Motor neuron (in vitro differentiated cells): ENCODE results near the gene CELA3A. TPM values are rescaled to one million over a fixed set of nuclear protein-coding genes. Genes with fewer than 3 reads are reported as not detected.
A peak's percentile ranks its signal among the peaks of the same experiment; 100 is the strongest.
"Not testable (repeated sequence)": the region's sequence is repeated elsewhere in the genome, so short reads cannot be mapped to it uniquely, and the experiment has no call there.

ENCODE experiments used
- ATAC-seq, 8 experiments: fragments of 200-7000 bp; cut with Tn5 transposase; replicated peaks in 6 of 8; 2 replicates each; pipeline ENCODE4 v1.8.0; 2021; ENCODE audit warnings: mild to moderate bottlenecking in 8 of 8, moderate library complexity in 8 of 8
- H3K27ac ChIP-seq, 2 donors: fragments of 250-450 bp; sonication (Bioruptor Pico); 2 replicates each; pipeline ENCODE4 v1.9.0; 2021; ENCODE audit warnings: antibody characterized with exemption in 2 of 2, mild to moderate bottlenecking in 2 of 2, moderate library complexity in 1 of 2
- H3K4me1 ChIP-seq, 2 donors: fragments of 250-450 bp; sonication (Bioruptor Pico); replicated peaks in 1 of 2; 2 replicates each; pipeline ENCODE4 v1.6.1; 2021; ENCODE audit warnings: antibody characterized with exemption in 2 of 2, mild to moderate bottlenecking in 2 of 2, moderate library complexity in 1 of 2
- H3K4me3 ChIP-seq, 5 donors: fragments of 250-450 bp; sonication (Bioruptor Pico); 2 replicates each; pipeline ENCODE4 v1.9.0; 2021; ENCODE audit warnings: antibody characterized with exemption in 5 of 5, mild to moderate bottlenecking in 5 of 5, moderate library complexity in 4 of 5
- WGBS, 10 experiments: fragments of 450-650 bp; shearing (Covaris generic); methylation state at CpG; one replicate each; pipeline ENCODE4 v1.0.0; 2022; 5-methylcytosine and 5-hydroxymethylcytosine counted together
- in situ Hi-C, 9 experiments: fragments of 400-800 bp; cut with MboI; loops; one replicate each; pipeline ENCODE4 v1.15.0; 2021; ENCODE audit warnings: low sequenced_read_pairs in 9 of 9, low pct_unique_long_range_greater_than_20kb in 2 of 9; ENCODE audit not compliant: unreplicated experiment in 9 of 9
- total RNA-seq, 8 experiments: library from RNA; unstranded; fragments of 300-600 nt; gene quantifications; 2 replicates each; pipeline versions ENCODE4 v1.2.3 to v1.2.4, GENCODE V29; 2022

CELA3A gene, protein sequence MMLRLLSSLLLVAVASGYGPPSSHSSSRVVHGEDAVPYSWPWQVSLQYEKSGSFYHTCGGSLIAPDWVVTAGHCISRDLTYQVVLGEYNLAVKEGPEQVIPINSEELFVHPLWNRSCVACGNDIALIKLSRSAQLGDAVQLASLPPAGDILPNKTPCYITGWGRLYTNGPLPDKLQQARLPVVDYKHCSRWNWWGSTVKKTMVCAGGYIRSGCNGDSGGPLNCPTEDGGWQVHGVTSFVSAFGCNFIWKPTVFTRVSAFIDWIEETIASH
- under 1 TPM in 2 of 8 experiments, not detected in 6; 0.57 to 0.84 TPM for total RNA-seq

DNA sequence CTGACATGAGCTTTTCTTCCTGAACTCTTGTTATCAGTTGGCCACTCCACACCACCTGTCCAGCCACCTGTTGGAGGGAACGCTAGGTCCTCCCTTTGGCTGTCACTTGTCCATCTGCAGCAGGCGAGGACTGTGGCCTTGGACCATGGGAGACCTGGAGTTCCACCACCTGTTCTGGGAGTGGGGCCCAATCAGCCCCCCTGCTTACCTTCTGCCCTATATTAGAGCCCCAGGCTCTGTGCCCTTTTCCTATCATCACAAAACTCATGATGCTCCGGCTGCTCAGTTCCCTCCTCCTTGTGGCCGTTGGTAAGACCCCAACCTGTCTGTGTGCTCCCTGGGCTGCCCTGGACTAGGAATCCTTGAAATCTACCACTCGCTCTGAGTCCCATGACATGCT is at the start of gene CELA3A:
Gene CELA3A, plus strand, starts transcription at position 249 of the 400 bp plus-strand sequence. Its CDS starts 18 bp downstream, at position 267.
- no peak for ATAC-seq
- in situ Hi-C loops = no loop called here
- 0 to 83% (median 73%) methylated on average over 1 to 4 of the region's 5 CpGs; no CpG with 5 or more reads in 7 of the 10 experiments for WGBS, 10 experiments
- Histone ChIP-seq H3K27ac (no peak within 1 kb of the TSS), H3K4me3 (no peak within 1 kb of the TSS), H3K4me1 (no peaks in the 10 kb centered on the region)

DNA sequence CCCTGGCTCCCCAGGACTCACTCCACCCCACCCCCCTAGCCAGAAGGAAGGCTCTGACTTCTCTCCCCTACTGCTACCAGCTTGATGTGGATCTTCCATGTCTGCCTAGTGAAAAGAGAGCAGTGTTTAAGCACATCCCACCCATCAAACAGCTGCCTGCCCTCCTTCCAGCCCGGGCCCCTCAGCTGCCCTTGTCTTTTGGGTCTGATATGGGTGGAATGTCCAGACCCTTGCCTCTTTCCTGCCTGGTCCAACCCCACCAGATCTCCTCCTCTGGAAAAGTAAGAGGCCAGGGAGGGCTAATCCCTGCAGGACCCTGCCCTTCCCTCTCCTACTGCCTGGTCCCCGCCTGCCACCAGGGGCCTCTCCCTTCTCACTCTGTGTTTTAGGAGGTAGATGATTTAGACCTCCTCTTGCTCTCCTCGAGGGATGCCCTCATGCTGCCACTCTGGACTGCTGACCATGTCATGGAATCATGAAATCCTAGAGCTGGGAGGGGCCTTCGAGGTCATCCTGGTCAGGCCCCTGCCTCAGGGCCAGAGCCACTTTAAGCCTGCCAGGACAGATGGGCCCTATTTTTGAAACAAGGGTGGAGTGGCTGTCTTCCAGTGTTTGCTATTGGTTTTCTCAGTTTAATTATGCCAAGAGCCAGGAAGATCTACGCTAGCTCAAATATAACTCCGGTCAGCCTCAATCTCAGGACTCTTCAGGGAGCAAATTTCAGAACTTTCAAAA is 48.5 kb upstream of the CELA3A start:
- in situ Hi-C loops = loop anchor here in 4 of 9 experiments (25.0 kb wide), 4 partner anchors 241 to 716 kb away; no protein-coding TSS in a partner anchor
- WGBS, 10 experiments = 50 to 100% (median 72%) methylated on average over 1 to 4 of the region's 6 CpGs; no CpG with 5 or more reads in 3 of the 10 experiments
- Histone ChIP-seq H3K27ac (no peak overlapping the region), H3K4me1 (no peaks in the 10 kb centered on the region), H3K4me3 (no peak overlapping the region)
- ATAC-seq = peak in 3 of 8 experiments; percentile 13 to 26 (median 19)

- Histone ChIP-seq H3K4me3 (no peak overlapping the region), H3K27ac (no peak overlapping the region), H3K4me1 (no peaks in the 10 kb centered on the region)
- in situ Hi-C loops = loop anchor here in 4 of 9 experiments (25.0 kb wide), 4 partner anchors 243 to 718 kb away; no protein-coding TSS in a partner anchor
- no peak for ATAC-seq
- 65 to 92% (median 83%) methylated on average over 2 to 7 of the region's 16 CpGs; no CpG with 5 or more reads in 6 of the 10 experiments for WGBS, 10 experiments
These were observed 46.4 kb upstream of the CELA3A start for GRCh38 chr1:21955058-21955457.

- in situ Hi-C loops = loop anchor here in 4 of 9 experiments (25.0 kb wide), 4 partner anchors 243 to 718 kb away; no protein-coding TSS in a partner anchor
- 60 to 80% (median 70%) methylated on average over 1 to 5 of the region's 9 CpGs; no CpG with 5 or more reads in 5 of the 10 experiments for WGBS, 10 experiments
- Histone ChIP-seq H3K4me3 (no peak overlapping the region), H3K27ac (no peak overlapping the region), H3K4me1 (no peaks in the 10 kb centered on the region)
- ATAC-seq = peak in 5 of 8 experiments; percentile 9 to 88 (median 16)
These were observed 45.8 kb upstream of the CELA3A start for GRCh38 chr1:21955501-21956281.

- Histone ChIP-seq H3K4me3 (no peak overlapping the region), H3K4me1 (no peaks in the 10 kb centered on the region), H3K27ac (no peak overlapping the region)
- in situ Hi-C loops = loop anchor here in 4 of 9 experiments (25.0 kb wide), 4 partner anchors 245 to 720 kb away; no protein-coding TSS in a partner anchor
- WGBS, 10 experiments = 71 to 94% (median 83%) methylated on average over 3 to 12 of the region's 18 CpGs; no CpG with 5 or more reads in 3 of the 10 experiments
- peak in 6 of 8 experiments; percentile 15 to 35 (median 24) for ATAC-seq
These were observed 44.5 kb upstream of the CELA3A start for GRCh38 chr1:21956720-21957552.

DNA sequence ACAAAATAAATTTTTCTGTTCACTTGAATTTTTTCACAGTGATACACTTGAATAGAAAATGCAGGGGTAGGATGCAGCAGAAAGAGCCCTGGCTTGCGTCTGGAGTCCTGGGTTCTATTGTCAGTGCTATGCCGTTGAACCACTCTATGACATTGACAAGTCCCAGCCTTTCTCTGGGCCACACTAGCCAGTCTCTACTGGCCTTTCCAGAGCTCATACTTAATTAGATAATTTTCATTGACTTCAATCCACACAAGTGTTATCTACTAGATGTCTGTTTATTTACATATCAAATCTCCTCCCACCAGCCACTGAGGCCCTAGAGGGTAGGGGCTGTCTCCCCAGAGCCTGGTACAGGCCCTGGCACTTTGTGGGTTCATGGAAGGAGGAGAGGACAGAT is 40.1 kb upstream of the CELA3A start:
- no peak for ATAC-seq
- Histone ChIP-seq H3K4me3 (no peak overlapping the region), H3K27ac (no peak overlapping the region), H3K4me1 (no peaks in the 10 kb centered on the region)
- in situ Hi-C loops = loop anchor here in 4 of 9 experiments (25.0 kb wide), 4 partner anchors 249 to 724 kb away; no protein-coding TSS in a partner anchor
- 73 to 100% (median 86%) methylated on average over 1 to 2 of the region's 2 CpGs; no CpG with 5 or more reads in 3 of the 10 experiments for WGBS, 10 experiments

GRCh38 chr1:21961799-21962198 is 39.7 kb upstream of the CELA3A start:
- in situ Hi-C loops = loop anchor here in 4 of 9 experiments (25.0 kb wide), 4 partner anchors 249 to 724 kb away; no protein-coding TSS in a partner anchor
- no peak overlapping the region for H3K27ac ChIP-seq
- H3K4me1 ChIP-seq = no peaks in the 10 kb centered on the region
- no peak for ATAC-seq
- H3K4me3 ChIP-seq = no peak overlapping the region
- WGBS, 10 experiments = 43 to 90% methylated on average over 1 to 2 of the region's 2 CpGs; no CpG with 5 or more reads in 8 of the 10 experiments

DNA sequence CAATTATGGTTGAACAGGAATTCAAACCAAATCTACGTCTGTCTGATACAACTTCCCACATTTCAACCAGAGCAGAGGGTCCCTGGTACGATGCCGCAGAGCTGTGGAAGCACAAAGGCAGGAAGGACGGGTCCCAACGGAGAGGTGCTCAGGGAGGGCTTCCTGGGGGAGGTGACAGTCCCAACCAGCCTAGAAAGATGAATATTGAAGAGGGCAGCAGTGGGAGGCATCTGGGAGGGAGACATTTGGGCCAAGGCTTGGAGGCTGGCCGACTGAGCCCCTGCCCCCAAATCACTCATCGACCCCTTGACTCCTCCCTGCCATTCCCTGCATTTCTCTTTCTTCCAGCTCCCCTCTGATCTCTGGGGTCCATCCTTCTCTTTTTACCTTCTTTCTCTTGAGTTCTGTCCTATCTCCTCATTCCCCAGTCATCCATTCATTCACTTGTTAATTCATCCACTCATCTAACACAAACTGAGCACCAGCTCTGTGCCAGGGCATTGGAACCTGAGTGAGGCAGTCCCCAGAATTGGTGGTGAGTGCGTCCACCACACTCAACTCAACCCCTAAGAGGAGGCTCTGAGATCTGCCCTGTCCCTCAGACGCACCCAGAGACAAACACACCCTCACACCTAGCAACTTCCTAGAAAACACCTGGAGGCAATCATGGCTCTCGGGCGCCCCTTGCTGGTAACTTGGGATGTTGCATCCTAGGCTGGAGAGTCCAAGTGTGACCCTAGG is 37.8 kb upstream of the CELA3A start:
- in situ Hi-C loops = loop anchor here in 4 of 9 experiments (25.0 kb wide), 4 partner anchors 251 to 726 kb away; no protein-coding TSS in a partner anchor
- Histone ChIP-seq H3K4me1 (no peaks in the 10 kb centered on the region), H3K4me3 (no peak overlapping the region), H3K27ac (no peak overlapping the region)
- 0 to 75% (median 30%) methylated on average over 1 to 9 of the region's 11 CpGs; no CpG with 5 or more reads in 2 of the 10 experiments for WGBS, 10 experiments
- peak; percentile 82 to 95 (median 88) for ATAC-seq

GRCh38 chr1:21966247-21967000 is 35.0 kb upstream of the CELA3A start:
- ATAC-seq = peak in 5 of 8 experiments; percentile 8 to 68 (median 44)
- 8 to 96% (median 86%) methylated on average over 2 to 12 of the region's 15 CpGs; no CpG with 5 or more reads in 1 of the 10 experiments for WGBS, 10 experiments
- in situ Hi-C loops = loop anchor here in 4 of 9 experiments (25.0 kb wide), 4 partner anchors 254 to 729 kb away; no protein-coding TSS in a partner anchor
- Histone ChIP-seq H3K4me3 (no peak overlapping the region), H3K27ac (no peak overlapping the region), H3K4me1 (no peaks in the 10 kb centered on the region)

GRCh38 chr1:21967216-21967615 is 34.2 kb upstream of the CELA3A start:
- WGBS, 10 experiments = 77 to 100% (median 92%) methylated on average over 1 to 5 of the region's 6 CpGs; no CpG with 5 or more reads in 2 of the 10 experiments
- not testable (repeated sequence) for H3K4me3 ChIP-seq, H3K4me1 ChIP-seq, ATAC-seq, H3K27ac ChIP-seq
- in situ Hi-C loops = loop anchor here in 4 of 9 experiments (25.0 kb wide), 4 partner anchors 255 to 730 kb away; no protein-coding TSS in a partner anchor
